ENCODE data around the gene HOXC10. TPM values are rescaled to one million over a fixed set of nuclear protein-coding genes. Genes with fewer than 3 reads are reported as not detected.

Gene HOXC10
- total RNA-seq, 1 experiment from 2014 or later = 3.8 TPM

DNA sequence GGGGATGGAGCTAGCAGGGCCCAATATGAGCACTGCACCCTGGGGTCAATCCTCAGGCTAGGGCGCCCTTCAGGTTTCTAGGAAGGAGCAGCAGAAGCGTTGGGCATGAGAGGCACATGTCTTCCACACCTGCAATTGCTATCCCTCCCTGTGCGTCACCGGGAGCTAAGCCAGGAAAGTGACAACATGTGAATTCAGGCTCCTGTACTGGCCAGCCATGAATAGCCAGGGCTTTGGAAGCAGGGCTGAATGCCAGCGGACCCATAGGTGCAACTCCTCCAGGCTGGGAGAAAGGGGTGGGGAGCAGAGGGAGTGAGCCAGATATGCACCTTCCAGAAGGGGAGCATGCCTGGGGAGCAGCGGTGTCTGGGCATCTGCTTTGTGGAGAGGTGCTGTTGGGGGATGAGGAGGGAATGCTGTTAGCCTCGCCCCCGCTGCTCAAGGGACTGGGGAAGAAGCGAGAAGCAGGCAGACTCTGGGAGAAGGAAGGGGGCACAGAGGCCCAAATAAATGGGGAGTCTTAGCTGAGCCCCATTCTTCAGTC lies 54.0 kb downstream of the HOXC10 start:
- H2AFZ ChIP-seq (ENCODE audit: low read depth, low read length, poor library complexity, severe bottlenecking) = no peak overlapping the region
- TF ChIP-seq, protein P1, sequence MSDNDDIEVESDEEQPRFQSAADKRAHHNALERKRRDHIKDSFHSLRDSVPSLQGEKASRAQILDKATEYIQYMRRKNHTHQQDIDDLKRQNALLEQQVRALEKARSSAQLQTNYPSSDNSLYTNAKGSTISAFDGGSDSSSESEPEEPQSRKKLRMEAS (IDR thresholded peaks at IDR 0.05) = no peak
- no peak for TF ChIP-seq TCF7L2 (IDR thresholded peaks at IDR 0.05; ENCODE audit: borderline replicate concordance, extremely low read depth, insufficient read depth, insufficient read length)
- TF ChIP-seq SRF (IDR thresholded peaks at IDR 0.05; ENCODE audit: low read depth) = no peak
- TF ChIP-seq RAD21 (IDR thresholded peaks at IDR 0.05; ENCODE audit: low read depth) = no peak
- TF ChIP-seq CBX3 (IDR thresholded peaks at IDR 0.05; ENCODE audit: low read depth) = no peak
- no peak for TF ChIP-seq JUND (IDR thresholded peaks at IDR 0.05)
- no peak for TF ChIP-seq ATF3 (IDR thresholded peaks at IDR 0.05)
- TF ChIP-seq POLR2A (IDR thresholded peaks at IDR 0.05; ENCODE audit: borderline replicate concordance, extremely low read depth, insufficient read depth, insufficient read length) = no peak
- no peak for TF ChIP-seq ELF1 (IDR thresholded peaks at IDR 0.05; ENCODE audit: borderline replicate concordance, low read depth)
- no peak for TF ChIP-seq CTCF (IDR thresholded peaks at IDR 0.05 in 2 of 3, conservative IDR thresholded peaks at IDR 0.05 in 1 of 3; ENCODE audit: borderline replicate concordance in 1 of 3, insufficient read depth in 1 of 3, low read depth in 2 of 3, low read length in 2 of 3)
- no peak for TF ChIP-seq POLR2AphosphoS5 (IDR thresholded peaks at IDR 0.05; ENCODE audit: low read depth, low read length)
- no peak for TF ChIP-seq EZH2 (IDR thresholded peaks at IDR 0.05)
- no peak for TF ChIP-seq REST (IDR thresholded peaks at IDR 0.05; ENCODE audit: low read depth)
- no peak for TF ChIP-seq EZH2phosphoT487 (IDR thresholded peaks at IDR 0.05; ENCODE audit: borderline replicate concordance)
- TF ChIP-seq CEBPB (IDR thresholded peaks at IDR 0.05; ENCODE audit: low read depth) = no peak
- TF ChIP-seq SIN3A (IDR thresholded peaks at IDR 0.05; ENCODE audit: low read depth) = no peak
- TF ChIP-seq ZNF274 (IDR thresholded peaks at IDR 0.05; ENCODE audit: low read depth, low read length) = no peak
- no peak for TF ChIP-seq ZFX (IDR thresholded peaks at IDR 0.05)
- ChIA-PET CTCF (no interaction called here), RAD21 (ENCODE audit: low non-redundant PET in 1 of 2, low total read pairs in 2 of 2, uncharacterized antibody in 2 of 2, unreplicated experiment in 2 of 2) (no interaction called here), POLR2A (no interaction called here)
- H3K9ac ChIP-seq (ENCODE audit: low read length) = no peak overlapping the region
- ATAC-seq (no peak), DNase-seq (ENCODE audit: low read depth, low spot score) (no peak)
- H4K20me1 ChIP-seq (ENCODE audit: insufficient read depth) = no peaks in the 10 kb centered on the region
- H3K9me2 ChIP-seq (ENCODE audit: insufficient read depth) = no peaks in the 10 kb centered on the region
- H3K4me3 ChIP-seq (replicated peaks in 1 of 2; ENCODE audit: low read depth in 1 of 2, low read length in 2 of 2) = no peak overlapping the region
- no peaks in the 10 kb centered on the region for H3K27me3 ChIP-seq (ENCODE audit: insufficient read depth, low read length)
- no TSS peak for BruUV-seq (replicated peaks)
- no peaks in the 10 kb centered on the region for H3K36me3 ChIP-seq (ENCODE audit: control insufficient read depth in 1 of 2, insufficient read depth in 2 of 2, low read length in 2 of 2)
- intact Hi-C loops (cut with micrococcal nuclease) = no loop called here
- H3K4me1 ChIP-seq (ENCODE audit: control insufficient read depth in 1 of 2, insufficient read depth in 2 of 2, low read length in 2 of 2) = peaks cover 4 to 18% of the 10 kb centered on the region in 2 experiments
- no peak overlapping the region for H3K4me2 ChIP-seq (ENCODE audit: low read length)
- H3K27ac ChIP-seq (ENCODE audit: low read depth, low read length) = no peak overlapping the region
- no peaks in the 10 kb centered on the region for H3K9me3 ChIP-seq (ENCODE audit: control insufficient read depth in 1 of 2, insufficient read depth in 1 of 2, low read depth in 1 of 2, low read length in 2 of 2)
- H3K79me2 ChIP-seq (ENCODE audit: insufficient read depth, low read length) = no peaks in the 10 kb centered on the region
